ENCODE results near the gene MYO16.

The MYO16 gene

GRCh38 chr13:108624108-108624507 is 5.3 kb upstream of the MYO16 start:
- H3K9me3 ChIP-seq (ENCODE audit: control insufficient read depth, insufficient read depth, low read length), result no peaks in the 10 kb centered on the region
- no peak overlapping the region for H3K4me3 ChIP-seq (ENCODE audit: low read depth, low read length)
- H3K27me3 ChIP-seq (ENCODE audit: control insufficient read depth, insufficient read depth, low read length), result no peaks in the 10 kb centered on the region
- H3K4me1 ChIP-seq (ENCODE audit: control insufficient read depth, insufficient read depth, low read length), result no peaks in the 10 kb centered on the region
- no peak overlapping the region for H3K9ac ChIP-seq (ENCODE audit: low read depth, low read length)
- H3K36me3 ChIP-seq (ENCODE audit: control insufficient read depth, insufficient read depth, low read length), result no peaks in the 10 kb centered on the region

GRCh38 chr13:108624979-108625378 is 4.4 kb upstream of the MYO16 start:
- H3K9me3 ChIP-seq (ENCODE audit: control insufficient read depth, insufficient read depth, low read length), result no peaks in the 10 kb centered on the region
- no peaks in the 10 kb centered on the region for H3K4me1 ChIP-seq (ENCODE audit: control insufficient read depth, insufficient read depth, low read length)
- H3K4me3 ChIP-seq (ENCODE audit: low read depth, low read length), result no peak overlapping the region
- H3K27me3 ChIP-seq (ENCODE audit: control insufficient read depth, insufficient read depth, low read length), result no peaks in the 10 kb centered on the region
- H3K9ac ChIP-seq (ENCODE audit: low read depth, low read length), result no peak overlapping the region
- H3K36me3 ChIP-seq (ENCODE audit: control insufficient read depth, insufficient read depth, low read length), result no peaks in the 10 kb centered on the region

GRCh38 chr13:108629988-108630387 is 577 bp downstream of the MYO16 start:
- Histone ChIP-seq H3K27me3 (ENCODE audit: control insufficient read depth, insufficient read depth, low read length) (no peaks in the 10 kb centered on the region), H3K9ac (ENCODE audit: low read depth, low read length) (no peak overlapping the region), H3K9me3 (ENCODE audit: control insufficient read depth, insufficient read depth, low read length) (no peaks in the 10 kb centered on the region), H3K4me3 (ENCODE audit: low read depth, low read length) (no peak overlapping the region), H3K4me1 (ENCODE audit: control insufficient read depth, insufficient read depth, low read length) (no peaks in the 10 kb centered on the region), H3K36me3 (ENCODE audit: control insufficient read depth, insufficient read depth, low read length) (no peaks in the 10 kb centered on the region)

GRCh38 chr13:108632649-108633167 is 3.3 kb downstream of the MYO16 start:
- no peaks in the 10 kb centered on the region for H3K4me1 ChIP-seq (ENCODE audit: control insufficient read depth, insufficient read depth, low read length)
- no peak overlapping the region for H3K9ac ChIP-seq (ENCODE audit: low read depth, low read length)
- H3K4me3 ChIP-seq (ENCODE audit: low read depth, low read length), result no peak overlapping the region
- H3K27me3 ChIP-seq (ENCODE audit: control insufficient read depth, insufficient read depth, low read length), result no peaks in the 10 kb centered on the region
- H3K36me3 ChIP-seq (ENCODE audit: control insufficient read depth, insufficient read depth, low read length), result no peaks in the 10 kb centered on the region
- H3K9me3 ChIP-seq (ENCODE audit: control insufficient read depth, insufficient read depth, low read length), result no peaks in the 10 kb centered on the region

- no peaks in the 10 kb centered on the region for H3K36me3 ChIP-seq (ENCODE audit: control insufficient read depth, insufficient read depth, low read length)
- no peaks in the 10 kb centered on the region for H3K9me3 ChIP-seq (ENCODE audit: control insufficient read depth, insufficient read depth, low read length)
- no peaks in the 10 kb centered on the region for H3K27me3 ChIP-seq (ENCODE audit: control insufficient read depth, insufficient read depth, low read length)
- no peaks in the 10 kb centered on the region for H3K4me1 ChIP-seq (ENCODE audit: control insufficient read depth, insufficient read depth, low read length)
- H3K4me3 ChIP-seq (ENCODE audit: low read depth, low read length), result no peak overlapping the region
- no peak overlapping the region for H3K9ac ChIP-seq (ENCODE audit: low read depth, low read length)
Measured at GRCh38 chr13:108638901-108639300, 9.5 kb downstream of the MYO16 start.

GRCh38 chr13:108643646-108644353 is 14.4 kb downstream of the MYO16 start:
- H3K4me3 ChIP-seq (ENCODE audit: low read depth, low read length), result no peak overlapping the region
- H3K27me3 ChIP-seq (ENCODE audit: control insufficient read depth, insufficient read depth, low read length), result no peaks in the 10 kb centered on the region
- no peaks in the 10 kb centered on the region for H3K36me3 ChIP-seq (ENCODE audit: control insufficient read depth, insufficient read depth, low read length)
- no peaks in the 10 kb centered on the region for H3K9me3 ChIP-seq (ENCODE audit: control insufficient read depth, insufficient read depth, low read length)
- no peaks in the 10 kb centered on the region for H3K4me1 ChIP-seq (ENCODE audit: control insufficient read depth, insufficient read depth, low read length)
- H3K9ac ChIP-seq (ENCODE audit: low read depth, low read length), result no peak overlapping the region

GRCh38 chr13:108645376-108645775 is 16.0 kb downstream of the MYO16 start:
- Histone ChIP-seq H3K4me1 (ENCODE audit: control insufficient read depth, insufficient read depth, low read length) (no peaks in the 10 kb centered on the region), H3K36me3 (ENCODE audit: control insufficient read depth, insufficient read depth, low read length) (no peaks in the 10 kb centered on the region), H3K9ac (ENCODE audit: low read depth, low read length) (no peak overlapping the region), H3K27me3 (ENCODE audit: control insufficient read depth, insufficient read depth, low read length) (no peaks in the 10 kb centered on the region), H3K9me3 (ENCODE audit: control insufficient read depth, insufficient read depth, low read length) (no peaks in the 10 kb centered on the region), H3K4me3 (ENCODE audit: low read depth, low read length) (no peak overlapping the region)

- no peaks in the 10 kb centered on the region for H3K27me3 ChIP-seq (ENCODE audit: control insufficient read depth, insufficient read depth, low read length)
- H3K4me3 ChIP-seq (ENCODE audit: low read depth, low read length), result no peak overlapping the region
- no peaks in the 10 kb centered on the region for H3K4me1 ChIP-seq (ENCODE audit: control insufficient read depth, insufficient read depth, low read length)
- H3K9me3 ChIP-seq (ENCODE audit: control insufficient read depth, insufficient read depth, low read length), result no peaks in the 10 kb centered on the region
- H3K36me3 ChIP-seq (ENCODE audit: control insufficient read depth, insufficient read depth, low read length), result no peaks in the 10 kb centered on the region
- H3K9ac ChIP-seq (ENCODE audit: low read depth, low read length), result no peak overlapping the region
Measured at GRCh38 chr13:108650271-108650670, 20.9 kb downstream of the MYO16 start.

- H3K4me3 ChIP-seq (ENCODE audit: low read depth, low read length), result no peak overlapping the region
- H3K9ac ChIP-seq (ENCODE audit: low read depth, low read length), result no peak overlapping the region
- H3K9me3 ChIP-seq (ENCODE audit: control insufficient read depth, insufficient read depth, low read length), result no peaks in the 10 kb centered on the region
- no peaks in the 10 kb centered on the region for H3K36me3 ChIP-seq (ENCODE audit: control insufficient read depth, insufficient read depth, low read length)
- no peaks in the 10 kb centered on the region for H3K27me3 ChIP-seq (ENCODE audit: control insufficient read depth, insufficient read depth, low read length)
- H3K4me1 ChIP-seq (ENCODE audit: control insufficient read depth, insufficient read depth, low read length), result no peaks in the 10 kb centered on the region
Measured at GRCh38 chr13:108656742-108657141, 27.3 kb downstream of the MYO16 start.

GRCh38 chr13:108657519-108657918 is 28.1 kb downstream of the MYO16 start:
- no peaks in the 10 kb centered on the region for H3K9me3 ChIP-seq (ENCODE audit: control insufficient read depth, insufficient read depth, low read length)
- no peak overlapping the region for H3K9ac ChIP-seq (ENCODE audit: low read depth, low read length)
- H3K36me3 ChIP-seq (ENCODE audit: control insufficient read depth, insufficient read depth, low read length), result no peaks in the 10 kb centered on the region
- no peaks in the 10 kb centered on the region for H3K27me3 ChIP-seq (ENCODE audit: control insufficient read depth, insufficient read depth, low read length)
- H3K4me3 ChIP-seq (ENCODE audit: low read depth, low read length), result no peak overlapping the region
- no peaks in the 10 kb centered on the region for H3K4me1 ChIP-seq (ENCODE audit: control insufficient read depth, insufficient read depth, low read length)

GRCh38 chr13:108662528-108662927 is 33.1 kb downstream of the MYO16 start:
- Histone ChIP-seq H3K4me3 (ENCODE audit: low read depth, low read length) (no peak overlapping the region), H3K36me3 (ENCODE audit: control insufficient read depth, insufficient read depth, low read length) (no peaks in the 10 kb centered on the region), H3K4me1 (ENCODE audit: control insufficient read depth, insufficient read depth, low read length) (no peaks in the 10 kb centered on the region), H3K9me3 (ENCODE audit: control insufficient read depth, insufficient read depth, low read length) (no peaks in the 10 kb centered on the region), H3K9ac (ENCODE audit: low read depth, low read length) (no peak overlapping the region), H3K27me3 (ENCODE audit: control insufficient read depth, insufficient read depth, low read length) (no peaks in the 10 kb centered on the region)

- H3K9me3 ChIP-seq (ENCODE audit: control insufficient read depth, insufficient read depth, low read length), result no peaks in the 10 kb centered on the region
- H3K27me3 ChIP-seq (ENCODE audit: control insufficient read depth, insufficient read depth, low read length), result no peaks in the 10 kb centered on the region
- no peak overlapping the region for H3K9ac ChIP-seq (ENCODE audit: low read depth, low read length)
- no peaks in the 10 kb centered on the region for H3K36me3 ChIP-seq (ENCODE audit: control insufficient read depth, insufficient read depth, low read length)
- no peak overlapping the region for H3K4me3 ChIP-seq (ENCODE audit: low read depth, low read length)
- H3K4me1 ChIP-seq (ENCODE audit: control insufficient read depth, insufficient read depth, low read length), result no peaks in the 10 kb centered on the region
Measured at GRCh38 chr13:108663710-108664109, 34.3 kb downstream of the MYO16 start.

Measured in iPS-15b (cell line).